ENCODE measurements around the gene CDC73. TPM values are rescaled to one million over a fixed set of nuclear protein-coding genes. Genes with fewer than 3 reads are reported as not detected.

Gene CDC73
- total and polyA plus RNA-seq, 4 donors = 5.8 to 20.6 (median 12.6) TPM

DNA sequence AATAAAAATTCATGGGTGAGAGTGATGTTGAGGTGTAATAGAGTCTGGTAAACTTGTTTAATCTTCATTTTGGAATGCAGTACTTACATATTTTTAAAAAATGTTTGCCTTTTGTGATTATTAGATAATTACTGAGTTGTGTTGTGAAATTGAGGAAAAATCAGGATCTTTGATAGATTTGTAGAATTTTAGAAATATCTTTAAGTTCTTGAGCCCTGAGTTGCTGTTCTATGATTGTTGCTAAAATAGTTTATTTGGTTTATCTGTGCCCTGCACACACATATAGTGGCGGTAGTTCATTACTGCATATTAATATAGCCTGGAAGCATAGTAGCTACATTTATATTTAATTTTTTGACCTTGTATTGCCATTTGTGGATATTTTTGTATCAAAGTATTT lies 62.9 kb downstream of the CDC73 start:
- TF ChIP-seq YY1 (IDR thresholded peaks at IDR 0.05) (no peak), FOXA2 (IDR thresholded peaks at IDR 0.05) (no peak), RXRA (IDR thresholded peaks at IDR 0.05) (no peak), FOXA1 (IDR thresholded peaks at IDR 0.05) (no peak), HNF4A (conservative IDR thresholded peaks at IDR 0.05) (no peak), EGR1 (IDR thresholded peaks at IDR 0.05; ENCODE audit: low read depth in 2 of 2) (no peak), RAD21 (IDR thresholded peaks at IDR 0.05) (no peak), JUND (IDR thresholded peaks at IDR 0.05) (no peak)
- TF ChIP-seq, protein P1, sequence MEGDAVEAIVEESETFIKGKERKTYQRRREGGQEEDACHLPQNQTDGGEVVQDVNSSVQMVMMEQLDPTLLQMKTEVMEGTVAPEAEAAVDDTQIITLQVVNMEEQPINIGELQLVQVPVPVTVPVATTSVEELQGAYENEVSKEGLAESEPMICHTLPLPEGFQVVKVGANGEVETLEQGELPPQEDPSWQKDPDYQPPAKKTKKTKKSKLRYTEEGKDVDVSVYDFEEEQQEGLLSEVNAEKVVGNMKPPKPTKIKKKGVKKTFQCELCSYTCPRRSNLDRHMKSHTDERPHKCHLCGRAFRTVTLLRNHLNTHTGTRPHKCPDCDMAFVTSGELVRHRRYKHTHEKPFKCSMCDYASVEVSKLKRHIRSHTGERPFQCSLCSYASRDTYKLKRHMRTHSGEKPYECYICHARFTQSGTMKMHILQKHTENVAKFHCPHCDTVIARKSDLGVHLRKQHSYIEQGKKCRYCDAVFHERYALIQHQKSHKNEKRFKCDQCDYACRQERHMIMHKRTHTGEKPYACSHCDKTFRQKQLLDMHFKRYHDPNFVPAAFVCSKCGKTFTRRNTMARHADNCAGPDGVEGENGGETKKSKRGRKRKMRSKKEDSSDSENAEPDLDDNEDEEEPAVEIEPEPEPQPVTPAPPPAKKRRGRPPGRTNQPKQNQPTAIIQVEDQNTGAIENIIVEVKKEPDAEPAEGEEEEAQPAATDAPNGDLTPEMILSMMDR (IDR thresholded peaks at IDR 0.05; ENCODE audit: low read depth, low read length, missing input control) = no peak
- TF ChIP-seq, protein P2, sequence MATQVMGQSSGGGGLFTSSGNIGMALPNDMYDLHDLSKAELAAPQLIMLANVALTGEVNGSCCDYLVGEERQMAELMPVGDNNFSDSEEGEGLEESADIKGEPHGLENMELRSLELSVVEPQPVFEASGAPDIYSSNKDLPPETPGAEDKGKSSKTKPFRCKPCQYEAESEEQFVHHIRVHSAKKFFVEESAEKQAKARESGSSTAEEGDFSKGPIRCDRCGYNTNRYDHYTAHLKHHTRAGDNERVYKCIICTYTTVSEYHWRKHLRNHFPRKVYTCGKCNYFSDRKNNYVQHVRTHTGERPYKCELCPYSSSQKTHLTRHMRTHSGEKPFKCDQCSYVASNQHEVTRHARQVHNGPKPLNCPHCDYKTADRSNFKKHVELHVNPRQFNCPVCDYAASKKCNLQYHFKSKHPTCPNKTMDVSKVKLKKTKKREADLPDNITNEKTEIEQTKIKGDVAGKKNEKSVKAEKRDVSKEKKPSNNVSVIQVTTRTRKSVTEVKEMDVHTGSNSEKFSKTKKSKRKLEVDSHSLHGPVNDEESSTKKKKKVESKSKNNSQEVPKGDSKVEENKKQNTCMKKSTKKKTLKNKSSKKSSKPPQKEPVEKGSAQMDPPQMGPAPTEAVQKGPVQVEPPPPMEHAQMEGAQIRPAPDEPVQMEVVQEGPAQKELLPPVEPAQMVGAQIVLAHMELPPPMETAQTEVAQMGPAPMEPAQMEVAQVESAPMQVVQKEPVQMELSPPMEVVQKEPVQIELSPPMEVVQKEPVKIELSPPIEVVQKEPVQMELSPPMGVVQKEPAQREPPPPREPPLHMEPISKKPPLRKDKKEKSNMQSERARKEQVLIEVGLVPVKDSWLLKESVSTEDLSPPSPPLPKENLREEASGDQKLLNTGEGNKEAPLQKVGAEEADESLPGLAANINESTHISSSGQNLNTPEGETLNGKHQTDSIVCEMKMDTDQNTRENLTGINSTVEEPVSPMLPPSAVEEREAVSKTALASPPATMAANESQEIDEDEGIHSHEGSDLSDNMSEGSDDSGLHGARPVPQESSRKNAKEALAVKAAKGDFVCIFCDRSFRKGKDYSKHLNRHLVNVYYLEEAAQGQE (IDR thresholded peaks at IDR 0.05) = no peak
- TF ChIP-seq, protein P3, sequence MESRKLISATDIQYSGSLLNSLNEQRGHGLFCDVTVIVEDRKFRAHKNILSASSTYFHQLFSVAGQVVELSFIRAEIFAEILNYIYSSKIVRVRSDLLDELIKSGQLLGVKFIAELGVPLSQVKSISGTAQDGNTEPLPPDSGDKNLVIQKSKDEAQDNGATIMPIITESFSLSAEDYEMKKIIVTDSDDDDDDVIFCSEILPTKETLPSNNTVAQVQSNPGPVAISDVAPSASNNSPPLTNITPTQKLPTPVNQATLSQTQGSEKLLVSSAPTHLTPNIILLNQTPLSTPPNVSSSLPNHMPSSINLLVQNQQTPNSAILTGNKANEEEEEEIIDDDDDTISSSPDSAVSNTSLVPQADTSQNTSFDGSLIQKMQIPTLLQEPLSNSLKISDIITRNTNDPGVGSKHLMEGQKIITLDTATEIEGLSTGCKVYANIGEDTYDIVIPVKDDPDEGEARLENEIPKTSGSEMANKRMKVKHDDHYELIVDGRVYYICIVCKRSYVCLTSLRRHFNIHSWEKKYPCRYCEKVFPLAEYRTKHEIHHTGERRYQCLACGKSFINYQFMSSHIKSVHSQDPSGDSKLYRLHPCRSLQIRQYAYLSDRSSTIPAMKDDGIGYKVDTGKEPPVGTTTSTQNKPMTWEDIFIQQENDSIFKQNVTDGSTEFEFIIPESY (IDR thresholded peaks at IDR 0.05) = no peak
- TF ChIP-seq, protein P4, sequence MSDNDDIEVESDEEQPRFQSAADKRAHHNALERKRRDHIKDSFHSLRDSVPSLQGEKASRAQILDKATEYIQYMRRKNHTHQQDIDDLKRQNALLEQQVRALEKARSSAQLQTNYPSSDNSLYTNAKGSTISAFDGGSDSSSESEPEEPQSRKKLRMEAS (IDR thresholded peaks at IDR 0.05) = no peak
- no peaks in the 10 kb centered on the region for H3K36me3 ChIP-seq (ENCODE audit: control insufficient read depth in 4 of 4, insufficient read depth in 3 of 4, low read depth in 1 of 4, low read length in 3 of 4)
- H3K9me3 ChIP-seq (ENCODE audit: control insufficient read depth in 4 of 4, low read length in 3 of 4) = no peaks in the 10 kb centered on the region
- H3K9ac ChIP-seq (ENCODE audit: low read depth in 1 of 2, low read length in 2 of 2) = no peak overlapping the region
- peaks cover 0 to 30% (median 12%) of the 10 kb centered on the region in 4 donors for H3K4me1 ChIP-seq (ENCODE audit: control insufficient read depth in 4 of 4, insufficient read depth in 4 of 4, low read length in 3 of 4)
- H3K27me3 ChIP-seq (ENCODE audit: control insufficient read depth in 4 of 4, insufficient read depth in 4 of 4, low read length in 3 of 4) = no peaks in the 10 kb centered on the region
- no peak overlapping the region for H3K27ac ChIP-seq (ENCODE audit: low read depth in 1 of 2, low read length in 2 of 2)
- H3K4me3 ChIP-seq (ENCODE audit: low read depth in 1 of 3, low read length in 3 of 3) = no peak overlapping the region
- no peak for DNase-seq (ENCODE audit: low spot score)
- WGBS = 89% methylated on average over 1 of the region's 1 CpG

DNA sequence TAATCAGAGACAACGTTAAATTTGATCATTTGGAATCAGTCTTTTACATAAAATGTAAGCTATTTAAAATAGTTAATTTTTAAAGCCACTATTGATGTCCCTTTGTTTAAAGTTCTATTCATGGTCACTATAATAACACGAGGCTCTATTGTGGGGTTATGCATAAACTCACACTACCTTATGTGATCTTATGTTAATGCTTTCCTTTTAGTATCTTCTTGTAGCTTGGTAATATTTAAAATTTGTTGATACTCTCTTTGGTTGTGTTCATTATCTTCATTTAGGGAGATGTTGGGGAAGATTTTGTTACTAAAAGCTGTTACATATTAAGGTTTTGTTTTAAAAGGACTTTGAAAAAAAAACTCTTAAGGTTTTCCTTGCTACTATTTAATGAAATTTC lies 63.4 kb downstream of the CDC73 start:
- H3K36me3 ChIP-seq (ENCODE audit: control insufficient read depth in 4 of 4, insufficient read depth in 3 of 4, low read depth in 1 of 4, low read length in 3 of 4) = no peaks in the 10 kb centered on the region
- DNase-seq (ENCODE audit: low spot score) = no peak
- no peak overlapping the region for H3K9ac ChIP-seq (ENCODE audit: low read depth in 1 of 2, low read length in 2 of 2)
- H3K4me1 ChIP-seq (ENCODE audit: control insufficient read depth in 4 of 4, insufficient read depth in 4 of 4, low read length in 3 of 4) = peaks cover 0 to 30% (median 12%) of the 10 kb centered on the region in 4 donors
- TF ChIP-seq, protein P2 (IDR thresholded peaks at IDR 0.05) = no peak
- TF ChIP-seq RXRA (IDR thresholded peaks at IDR 0.05) (no peak), HNF4A (conservative IDR thresholded peaks at IDR 0.05) (no peak), FOXA2 (IDR thresholded peaks at IDR 0.05) (no peak), SP1 (IDR thresholded peaks at IDR 0.05) (no peak), TAF1 (conservative IDR thresholded peaks at IDR 0.05) (no peak), YY1 (IDR thresholded peaks at IDR 0.05) (no peak)
- TF ChIP-seq, protein P1 (IDR thresholded peaks at IDR 0.05; ENCODE audit: low read depth, low read length, missing input control) = no peak
- TF ChIP-seq, protein P4 (IDR thresholded peaks at IDR 0.05) = no peak
- no peaks in the 10 kb centered on the region for H3K27me3 ChIP-seq (ENCODE audit: control insufficient read depth in 4 of 4, insufficient read depth in 4 of 4, low read length in 3 of 4)
- 57% methylated on average over 2 of the region's 2 CpGs for WGBS
- H3K27ac ChIP-seq (ENCODE audit: low read depth in 1 of 2, low read length in 2 of 2) = no peak overlapping the region
- no peaks in the 10 kb centered on the region for H3K9me3 ChIP-seq (ENCODE audit: control insufficient read depth in 4 of 4, low read length in 3 of 4)
- H3K4me3 ChIP-seq (ENCODE audit: low read depth in 1 of 3, low read length in 3 of 3) = no peak overlapping the region
